ENCODE data around the gene COL18A1. TPM values are rescaled to one million over a fixed set of nuclear protein-coding genes. Genes with fewer than 3 reads are reported as not detected.

Gene COL18A1
- total RNA-seq, 1 experiment from 2014 or later, result 676 TPM

- Histone ChIP-seq H3K4me1 (ENCODE audit: control insufficient read depth, insufficient read depth, low read length) (peaks cover 80% of the 10 kb centered on the region), H3K36me3 (ENCODE audit: control insufficient read depth, insufficient read depth, low read length) (no peaks in the 10 kb centered on the region; the same call in 1 of the 2 replicates), H3K27ac (ENCODE audit: low read length) (peak overlapping the region; percentile 93), H3K27me3 (ENCODE audit: control insufficient read depth, insufficient read depth, low read length) (no peaks in the 10 kb centered on the region), H3K9me3 (ENCODE audit: control insufficient read depth, insufficient read depth, low read depth, low read length) (no peaks in the 10 kb centered on the region), H3K4me3 (ENCODE audit: low read depth in 2 of 2, low read length in 2 of 2) (no peak overlapping the region)
- in situ Hi-C loops (cut with HindIII; ENCODE audit: low pct_unique_long_range_greater_than_20kb, low sequenced_read_pairs), result no loop called here
- DNase-seq (ENCODE audit: low read depth, low spot score) (no peak), ATAC-seq (no peak)
- ChIA-PET POLR2A (no interaction called here), CTCF (no interaction called here)
- intact Hi-C loops (cut with micrococcal nuclease; ENCODE audit: unreplicated experiment), result loop anchor here (5.0 to 10.0 kb wide), 2 partner anchors 50 to 122 kb away; no protein-coding TSS in a partner anchor
- TSS peak; percentile 12 for BruUV-seq (replicated peaks)
- TF ChIP-seq SIN3A (IDR thresholded peaks at IDR 0.05; ENCODE audit: borderline replicate concordance, insufficient read depth, low read depth, low read length), result no peak
- TF ChIP-seq POLR2AphosphoS5 (IDR thresholded peaks at IDR 0.05; ENCODE audit: low read depth, low read length), result no peak
- no peak for TF ChIP-seq REST (IDR thresholded peaks at IDR 0.05; ENCODE audit: insufficient read depth in 1 of 2, low read depth in 2 of 2, low read length in 1 of 2)
- TF ChIP-seq TCF7L2 (IDR thresholded peaks at IDR 0.05; ENCODE audit: low read depth, low read length), result no peak
- TF ChIP-seq CTCF (IDR thresholded peaks at IDR 0.05), result no peak
These were observed 9.6 kb downstream of the COL18A1 start for GRCh38 chr21:45414396-45415187.

- H3K27ac ChIP-seq (ENCODE audit: low read length), result peak overlapping the region; percentile 93
- POLR2A ChIA-PET, result no interaction called here
- no peak for DNase-seq (ENCODE audit: low read depth, low spot score)
- in situ Hi-C loops (cut with HindIII; ENCODE audit: low pct_unique_long_range_greater_than_20kb, low sequenced_read_pairs), result no loop called here
- H3K9me3 ChIP-seq (ENCODE audit: control insufficient read depth, insufficient read depth, low read depth, low read length), result no peaks in the 10 kb centered on the region
- no peak for ATAC-seq
- no TSS peak for BruUV-seq (replicated peaks)
- H3K4me3 ChIP-seq (ENCODE audit: low read depth in 2 of 2, low read length in 2 of 2), result no peak overlapping the region
- no peaks in the 10 kb centered on the region for H3K27me3 ChIP-seq (ENCODE audit: control insufficient read depth, insufficient read depth, low read length)
- H3K4me1 ChIP-seq (ENCODE audit: control insufficient read depth, insufficient read depth, low read length), result peaks cover 80% of the 10 kb centered on the region
- intact Hi-C loops (cut with micrococcal nuclease; ENCODE audit: unreplicated experiment), result loop anchor here (10.0 kb wide), 1 partner anchor 49 kb away; no protein-coding TSS in a partner anchor
- H3K36me3 ChIP-seq (ENCODE audit: control insufficient read depth, insufficient read depth, low read length), result no peaks in the 10 kb centered on the region; the same call in 1 of the 2 replicates
- CTCF ChIA-PET, result no interaction called here
- TF ChIP-seq POLR2AphosphoS5 (IDR thresholded peaks at IDR 0.05; ENCODE audit: low read depth, low read length), result no peak
- TF ChIP-seq TCF7L2 (IDR thresholded peaks at IDR 0.05; ENCODE audit: low read depth, low read length), result no peak
- no peak for TF ChIP-seq REST (IDR thresholded peaks at IDR 0.05; ENCODE audit: insufficient read depth in 1 of 2, low read depth in 2 of 2, low read length in 1 of 2)
- no peak for TF ChIP-seq SIN3A (IDR thresholded peaks at IDR 0.05; ENCODE audit: borderline replicate concordance, insufficient read depth, low read depth, low read length)
- no peak for TF ChIP-seq CTCF (IDR thresholded peaks at IDR 0.05)
These were observed 10.4 kb downstream of the COL18A1 start for GRCh38 chr21:45415188-45415942.

All from Panc1 (cell line).